ENCODE data around the gene NOD1. TPM values are rescaled to one million over a fixed set of nuclear protein-coding genes. Genes with fewer than 3 reads are reported as not detected.

Gene NOD1
- total and polyA plus RNA-seq, 2 of the 8 experiments (the other 6 are each of a cell fraction or from before 2014, with no cell fraction given) = 3.8 to 6.5 TPM

GRCh38 chr7:30451539-30452279 is 26.9 kb downstream of the NOD1 start (continued):
- TF ChIP-seq ATF2 (IDR thresholded peaks at IDR 0.05; ENCODE audit: low read length) (no peak), CHD1 (IDR thresholded peaks at IDR 0.05; ENCODE audit: low read depth, low read length) (no peak), JUND (IDR thresholded peaks at IDR 0.05; ENCODE audit: low read length) (no peak), MAFK (IDR thresholded peaks at IDR 0.05; ENCODE audit: low read depth, low read length) (no peak), NANOG (IDR thresholded peaks at IDR 0.05; ENCODE audit: insufficient read depth, low read depth, low read length, poor library complexity, severe bottlenecking) (no peak), CREB1 (IDR thresholded peaks at IDR 0.05) (no peak), JUN (IDR thresholded peaks at IDR 0.05; ENCODE audit: low read depth, low read length) (no peak), SP4 (IDR thresholded peaks at IDR 0.05; ENCODE audit: low read length) (no peak), GTF2F1 (IDR thresholded peaks at IDR 0.05; ENCODE audit: borderline replicate concordance, low read depth, low read length) (no peak)

Data from H1 (cell line).